Activated gamma-delta T cell (primary cell): ENCODE data around the gene DAAM1.
A peak's percentile ranks its signal among the peaks of the same experiment; 100 is the strongest.

Source experiments
- DNase-seq: peaks from one replicate; lab custom pipeline; 2025; lab: John Stamatoyannopoulos, UW

The DAAM1 gene

GRCh38 chr14:59187802-59188460, 536 bp upstream of the DAAM1 start:
- no peak for DNase-seq

GRCh38 chr14:59189091-59189785, 771 bp downstream of the DAAM1 start:
- peak; percentile 46 for DNase-seq

- peak; percentile 28 for DNase-seq
These were observed 1.4 kb downstream of the DAAM1 start for GRCh38 chr14:59189786-59190368.

GRCh38 chr14:59190372-59190771, 1.9 kb downstream of the DAAM1 start:
- no peak for DNase-seq

GRCh38 chr14:59195912-59196311, 7.4 kb downstream of the DAAM1 start:
- no peak for DNase-seq

GRCh38 chr14:59197695-59198262, 9.3 kb downstream of the DAAM1 start:
- no peak for DNase-seq

GRCh38 chr14:59199205-59199604, 10.7 kb downstream of the DAAM1 start:
- DNase-seq: no peak

GRCh38 chr14:59199614-59200013, 11.1 kb downstream of the DAAM1 start:
- DNase-seq: no peak

GRCh38 chr14:59200195-59200594, 11.7 kb downstream of the DAAM1 start:
- no peak for DNase-seq

- no peak for DNase-seq
These were observed 13.6 kb downstream of the DAAM1 start for GRCh38 chr14:59202031-59202430.

GRCh38 chr14:59204305-59204704, 15.8 kb downstream of the DAAM1 start:
- no peak for DNase-seq

GRCh38 chr14:59206892-59207291, 18.4 kb downstream of the DAAM1 start:
- no peak for DNase-seq

GRCh38 chr14:59207506-59207933, 19.1 kb downstream of the DAAM1 start:
- DNase-seq: no peak

GRCh38 chr14:59208224-59208814, 19.9 kb downstream of the DAAM1 start:
- no peak for DNase-seq

- DNase-seq: no peak
These were observed 20.5 kb downstream of the DAAM1 start for GRCh38 chr14:59208954-59209353.

GRCh38 chr14:59210621-59211020, 22.2 kb downstream of the DAAM1 start:
- no peak for DNase-seq

- no peak for DNase-seq
These were observed 25.2 kb downstream of the DAAM1 start for GRCh38 chr14:59213368-59214315.

- no peak for DNase-seq
These were observed 26.3 kb downstream of the DAAM1 start for GRCh38 chr14:59214702-59215302.

- DNase-seq: no peak
These were observed 26.9 kb downstream of the DAAM1 start for GRCh38 chr14:59215322-59215721.

GRCh38 chr14:59215757-59216156, 27.3 kb downstream of the DAAM1 start:
- DNase-seq: no peak

GRCh38 chr14:59217011-59217410, 28.5 kb downstream of the DAAM1 start:
- DNase-seq: no peak
